ENCODE data around the gene TOMM40. TPM values are rescaled to one million over a fixed set of nuclear protein-coding genes. Genes with fewer than 3 reads are reported as not detected.

The TOMM40 gene
- total and polyA plus RNA-seq, 2 of the 13 experiments (the other 11 are each of a cell fraction or from before 2014, with no cell fraction given): 72.0 to 110 TPM

DNA sequence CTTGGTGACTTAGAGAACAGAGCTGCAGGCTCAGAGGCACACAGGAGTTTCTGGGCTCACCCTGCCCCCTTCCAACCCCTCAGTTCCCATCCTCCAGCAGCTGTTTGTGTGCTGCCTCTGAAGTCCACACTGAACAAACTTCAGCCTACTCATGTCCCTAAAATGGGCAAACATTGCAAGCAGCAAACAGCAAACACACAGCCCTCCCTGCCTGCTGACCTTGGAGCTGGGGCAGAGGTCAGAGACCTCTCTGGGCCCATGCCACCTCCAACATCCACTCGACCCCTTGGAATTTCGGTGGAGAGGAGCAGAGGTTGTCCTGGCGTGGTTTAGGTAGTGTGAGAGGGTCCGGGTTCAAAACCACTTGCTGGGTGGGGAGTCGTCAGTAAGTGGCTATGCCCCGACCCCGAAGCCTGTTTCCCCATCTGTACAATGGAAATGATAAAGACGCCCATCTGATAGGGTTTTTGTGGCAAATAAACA is 33.2 kb downstream of the TOMM40 start (continued):
- TF ChIP-seq SOX13 (IDR thresholded peaks at IDR 0.05): peak; percentile 78; the same call in 1 of the 2 replicates
- peak in 1 of 2 experiments; percentile 95; a peak in 3 of 4 replicates for TF ChIP-seq SOX13 (CRISPR knock-in tag; conservative IDR thresholded peaks at IDR 0.05 in 1 of 2, IDR thresholded peaks at IDR 0.05 in 1 of 2)
- TF ChIP-seq IRX3 (CRISPR knock-in tag; IDR thresholded peaks at IDR 0.05; ENCODE audit: borderline replicate concordance, low read depth): peak; percentile 60; the same call in 1 of the 2 replicates
- peak; percentile 66; the same call in 1 of the 3 replicates for TF ChIP-seq MXI1 (IDR thresholded peaks at IDR 0.05; ENCODE audit: borderline replicate concordance, low read depth, low read length)
- no peak for TF ChIP-seq ZFP36L2 (CRISPR knock-in tag; IDR thresholded peaks at IDR 0.05)
- no peak for TF ChIP-seq KLF15 (CRISPR knock-in tag; IDR thresholded peaks at IDR 0.05; ENCODE audit: borderline replicate concordance)
- TF ChIP-seq, protein P1, sequence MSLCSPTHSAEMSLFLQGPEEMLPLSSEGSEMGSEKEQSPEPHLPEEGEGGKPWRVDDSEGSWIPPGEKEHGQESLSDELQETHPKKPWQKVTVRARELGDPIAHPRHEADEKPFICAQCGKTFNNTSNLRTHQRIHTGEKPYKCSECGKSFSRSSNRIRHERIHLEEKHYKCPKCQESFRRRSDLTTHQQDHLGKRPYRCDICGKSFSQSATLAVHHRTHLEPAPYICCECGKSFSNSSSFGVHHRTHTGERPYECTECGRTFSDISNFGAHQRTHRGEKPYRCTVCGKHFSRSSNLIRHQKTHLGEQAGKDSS (CRISPR knock-in tag; IDR thresholded peaks at IDR 0.05; ENCODE audit: borderline replicate concordance, low read depth): peak; percentile 94
- no peak for TF ChIP-seq ZNF577 (CRISPR knock-in tag; IDR thresholded peaks at IDR 0.05; ENCODE audit: borderline replicate concordance, low read depth)
- TF ChIP-seq ZBTB10 (CRISPR knock-in tag; IDR thresholded peaks at IDR 0.05; ENCODE audit: borderline replicate concordance): peak; percentile 82; the same call in 1 of the 2 replicates
- TF ChIP-seq, protein P2, sequence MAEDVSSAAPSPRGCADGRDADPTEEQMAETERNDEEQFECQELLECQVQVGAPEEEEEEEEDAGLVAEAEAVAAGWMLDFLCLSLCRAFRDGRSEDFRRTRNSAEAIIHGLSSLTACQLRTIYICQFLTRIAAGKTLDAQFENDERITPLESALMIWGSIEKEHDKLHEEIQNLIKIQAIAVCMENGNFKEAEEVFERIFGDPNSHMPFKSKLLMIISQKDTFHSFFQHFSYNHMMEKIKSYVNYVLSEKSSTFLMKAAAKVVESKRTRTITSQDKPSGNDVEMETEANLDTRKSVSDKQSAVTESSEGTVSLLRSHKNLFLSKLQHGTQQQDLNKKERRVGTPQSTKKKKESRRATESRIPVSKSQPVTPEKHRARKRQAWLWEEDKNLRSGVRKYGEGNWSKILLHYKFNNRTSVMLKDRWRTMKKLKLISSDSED (CRISPR knock-in tag; IDR thresholded peaks at IDR 0.05): no peak
- no peak for TF ChIP-seq ELK4 (CRISPR knock-in tag; IDR thresholded peaks at IDR 0.05; ENCODE audit: borderline replicate concordance)
- TF ChIP-seq ZBTB3 (CRISPR knock-in tag; IDR thresholded peaks at IDR 0.05; ENCODE audit: borderline replicate concordance, low read depth): no peak; the same call in 1 of the 2 replicates
- peak; percentile 43 for TF ChIP-seq ZFY (CRISPR knock-in tag; IDR thresholded peaks at IDR 0.05)
- peak; percentile 98 for TF ChIP-seq HNF4G (IDR thresholded peaks at IDR 0.05; ENCODE audit: borderline replicate concordance, low read depth, low read length)
- peak; percentile 97 for TF ChIP-seq HNF4G (CRISPR knock-in tag; IDR thresholded peaks at IDR 0.05; ENCODE audit: borderline replicate concordance, low read depth)
- peak; percentile 78; the same call in 1 of the 2 replicates for TF ChIP-seq CCDC6 (CRISPR knock-in tag; IDR thresholded peaks at IDR 0.05)
- TF ChIP-seq CBX2 (IDR thresholded peaks at IDR 0.05; ENCODE audit: low read depth, low read length): no peak
- TF ChIP-seq CBX2 (CRISPR knock-in tag; IDR thresholded peaks at IDR 0.05; ENCODE audit: low read depth): no peak
- TF ChIP-seq ELF3 (CRISPR knock-in tag; IDR thresholded peaks at IDR 0.05): peak; percentile 89
- no peak; the same call in 1 of the 2 replicates for TF ChIP-seq ZNF460 (CRISPR knock-in tag; IDR thresholded peaks at IDR 0.05; ENCODE audit: borderline replicate concordance)
- TF ChIP-seq MBD4 (IDR thresholded peaks at IDR 0.05; ENCODE audit: borderline replicate concordance, low read length): no peak
- TF ChIP-seq RXRB (CRISPR knock-in tag; IDR thresholded peaks at IDR 0.05; ENCODE audit: borderline replicate concordance): peak; percentile 100
- no peak for TF ChIP-seq ZNF562 (CRISPR knock-in tag; IDR thresholded peaks at IDR 0.05; ENCODE audit: borderline replicate concordance)

Data from HepG2 (cell line).